Stomach (tissue), 9 donors: ENCODE results near the gene PCBD2. TPM values are rescaled to one million over a fixed set of nuclear protein-coding genes. Genes with fewer than 3 reads are reported as not detected.
"Not testable (repeated sequence)": the region's sequence is repeated elsewhere in the genome, so short reads cannot be mapped to it uniquely, and the experiment has no call there.

Experiments
- DNase-seq, 2 donors: peaks; one replicate each; pipeline versions ENCODE4 v3.0.0 to v3.0.0-alpha.2; 2013 to 2019
- H3K27ac ChIP-seq, 5 donors: fragments of 200-600 bp in 4 of 5; sonication (generic) in 4 of 5; one replicate each; pipeline ENCODE4 v1.5.1; 2013 to 2019; ENCODE audit warnings: mild to moderate bottlenecking in 1 of 5, moderate library complexity in 1 of 5
- H3K27me3 ChIP-seq, 3 donors: fragments of 200-600 bp; sonication (generic); one replicate each; pipeline ENCODE4 v1.5.1; 2017 to 2019; ENCODE audit warnings: mixed run types in 1 of 3
- H3K36me3 ChIP-seq, 4 donors: fragments of 200-600 bp; sonication (generic); 1 replicate in 3 of 4; 2 replicates in 1 of 4; pipeline ENCODE4 v1.5.1; 2016 to 2019
- H3K4me1 ChIP-seq, 4 donors: fragments of 200-600 bp; sonication (generic); one replicate each; pipeline ENCODE4 v1.5.1; 2016 to 2019
- H3K4me3 ChIP-seq, 4 donors: fragments of 200-600 bp; sonication (generic) in 3 of 4; one replicate each; pipeline ENCODE4 v1.5.1; 2016 to 2019; ENCODE audit warnings: mild to moderate bottlenecking in 1 of 4
- H3K9me3 ChIP-seq, 4 donors: fragments of 200-600 bp; sonication (generic); one replicate each; pipeline ENCODE4 v1.5.1; 2016 to 2019
- CTCF ChIP-seq, 7 experiments: fragments of 450-650 bp in 4 of 7; fragments of 200-600 bp in 3 of 7; sonication (generic) in 3 of 7; IDR thresholded peaks; one replicate each; pipeline ENCODE4 v1.5.1; 2016 to 2019; ENCODE audit warnings: antibody characterized with exemption in 7 of 7, control low read depth in 2 of 7, mild to moderate bottlenecking in 1 of 7
- EP300 ChIP-seq: sonication (generic); formaldehyde crosslinking; IDR thresholded peaks from one replicate; pipeline ENCODE4 v1.6.1; 2017; ENCODE audit warnings: antibody characterized with exemption
- POLR2A ChIP-seq, 4 donors: fragments of 450-650 bp; IDR thresholded peaks; one replicate each; pipeline ENCODE4 v1.6.1; 2016; ENCODE audit warnings: antibody characterized with exemption in 4 of 4, control low read depth in 2 of 4, mild to moderate bottlenecking in 1 of 4, moderate library complexity in 1 of 4
- POLR2AphosphoS5 ChIP-seq, 3 donors: sonication (generic); formaldehyde crosslinking; IDR thresholded peaks; one replicate each; pipeline ENCODE4 v1.6.1; 2016; ENCODE audit warnings: antibody characterized with exemption in 3 of 3
- WGBS, 5 donors: extraction: QIAGEN DNeasy Blood & Tissue Kit in 3 of 5; methylation state at CpG; one replicate each; pipeline versions ENCODE4 v1.1.5 to v1.1.7; 2013 to 2018; 5-methylcytosine and 5-hydroxymethylcytosine counted together
- intact Hi-C: fragments of 100-400 bp; cut with DNase I; formaldehyde crosslinking; loops from one replicate; pipeline ENCODE4 v1.15.1; 2023; ENCODE audit warnings: low total_unique reads
- polyA plus RNA-seq, 3 donors: library from polyadenylated mRNA; stranded (reverse); fragments of 200-250 nt; gene quantifications; one replicate each; pipeline ENCODE4 v1.2.3, GENCODE V29; 2013
- total RNA-seq, 5 donors: library from RNA; depleted of rRNA; stranded (reverse); fragments of >200 nt; gene quantifications; one replicate each; pipeline versions ENCODE4 v1.1.0 to v1.2.3, GENCODE V29; 2014 to 2016
- donor health status: healthy with polysubstance abuse.
- donor health status: Bipolar disorder and iron deficiency.
- donor health status: healthy.

Gene PCBD2
- total and polyA plus RNA-seq, 8 donors: under 0.01 to 18.5 (median 7.1) TPM

GRCh38 chr5:134992148-134992547, 87.2 kb downstream of the PCBD2 start:
- 92 to 97% (median 94%) methylated on average over 5 of the region's 5 CpGs for WGBS, 5 donors
- intact Hi-C loops: no loop called here
- Histone ChIP-seq H3K27me3 (no peaks in the 10 kb centered on the region), H3K4me1 (no peaks in the 10 kb centered on the region), H3K36me3 (peaks cover 0 to 6% (median 0%) of the 10 kb centered on the region in 4 donors), H3K4me3 (no peak overlapping the region), H3K27ac (no peak overlapping the region), H3K9me3 (no peaks in the 10 kb centered on the region)
- no peak for DNase-seq
- TF ChIP-seq POLR2A (IDR thresholded peaks at IDR 0.05): no peak

GRCh38 chr5:134993161-134993560, 88.2 kb downstream of the PCBD2 start:
- H3K27ac ChIP-seq: no peak overlapping the region
- H3K27me3 ChIP-seq: no peaks in the 10 kb centered on the region
- H3K4me3 ChIP-seq: no peak overlapping the region
- peaks cover 0 to 7% (median 0%) of the 10 kb centered on the region in 4 donors for H3K36me3 ChIP-seq
- no peak for DNase-seq
- H3K9me3 ChIP-seq: no peaks in the 10 kb centered on the region
- WGBS, 5 donors: 86 to 94% (median 88%) methylated on average over 2 of the region's 2 CpGs
- TF ChIP-seq EP300 (no peak), POLR2A (IDR thresholded peaks at IDR 0.05) (no peak), POLR2AphosphoS5 (IDR thresholded peaks at IDR 0.05) (no peak), CTCF (IDR thresholded peaks at IDR 0.05) (no peak)
- H3K4me1 ChIP-seq: no peaks in the 10 kb centered on the region
- intact Hi-C loops: no loop called here

DNA sequence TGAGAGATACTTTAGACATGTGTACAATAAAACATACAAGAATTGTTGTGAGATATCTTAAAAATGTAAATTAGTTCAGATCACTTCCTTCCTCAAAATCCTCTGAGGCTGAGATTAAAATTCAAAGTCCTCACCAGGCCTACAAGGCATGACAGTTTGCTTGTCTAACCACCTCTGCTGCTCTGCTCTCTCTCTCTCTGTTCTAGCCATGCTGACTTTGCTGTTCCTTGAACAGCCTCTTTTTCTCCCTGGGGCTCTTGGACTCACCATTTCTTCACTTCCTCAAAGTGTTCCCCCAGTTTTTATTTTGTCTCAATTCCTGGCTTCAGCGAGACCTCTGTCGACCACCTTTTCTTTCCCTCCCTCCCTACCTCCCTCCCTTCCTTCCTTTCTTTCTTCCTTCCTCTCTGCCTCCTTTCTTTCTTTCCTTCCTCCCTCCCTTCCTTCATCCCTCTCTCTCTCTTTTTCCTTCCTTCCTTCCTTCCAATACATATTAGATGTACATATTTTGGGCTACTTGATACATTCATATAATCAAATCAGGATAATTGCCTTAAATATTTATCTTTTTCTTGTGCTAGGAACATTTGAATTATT, 89.7 kb downstream of the PCBD2 start:
- WGBS, 5 donors: 65 to 80% (median 71%) methylated on average over 2 of the region's 2 CpGs
- TF ChIP-seq EP300: no peak
- no peak for TF ChIP-seq POLR2AphosphoS5 (IDR thresholded peaks at IDR 0.05)
- TF ChIP-seq CTCF (IDR thresholded peaks at IDR 0.05): no peak
- TF ChIP-seq POLR2A (IDR thresholded peaks at IDR 0.05): no peak
- no peaks in the 10 kb centered on the region for H3K4me1 ChIP-seq
- no peaks in the 10 kb centered on the region for H3K27me3 ChIP-seq
- peaks cover 0 to 7% (median 0%) of the 10 kb centered on the region in 4 donors for H3K36me3 ChIP-seq
- no peak overlapping the region for H3K27ac ChIP-seq
- intact Hi-C loops: no loop called here
- H3K4me3 ChIP-seq: no peak overlapping the region
- DNase-seq: no peak
- no peaks in the 10 kb centered on the region for H3K9me3 ChIP-seq

- no peaks in the 10 kb centered on the region for H3K27me3 ChIP-seq
- peaks cover 0 to 7% (median 0%) of the 10 kb centered on the region in 4 donors for H3K36me3 ChIP-seq
- no peak overlapping the region for H3K4me3 ChIP-seq
- intact Hi-C loops: no loop called here
- no peak overlapping the region for H3K27ac ChIP-seq
- no peak for TF ChIP-seq EP300
- no peak for TF ChIP-seq CTCF (IDR thresholded peaks at IDR 0.05)
- TF ChIP-seq POLR2A (IDR thresholded peaks at IDR 0.05): no peak
- no peak for TF ChIP-seq POLR2AphosphoS5 (IDR thresholded peaks at IDR 0.05)
- DNase-seq: no peak
- WGBS, 5 donors: 87 to 93% (median 90%) methylated on average over 5 to 8 of the region's 8 CpGs
- H3K9me3 ChIP-seq: no peaks in the 10 kb centered on the region
- H3K4me1 ChIP-seq: no peaks in the 10 kb centered on the region
Measured at GRCh38 chr5:134995850-134996402, 91.0 kb downstream of the PCBD2 start.

DNA sequence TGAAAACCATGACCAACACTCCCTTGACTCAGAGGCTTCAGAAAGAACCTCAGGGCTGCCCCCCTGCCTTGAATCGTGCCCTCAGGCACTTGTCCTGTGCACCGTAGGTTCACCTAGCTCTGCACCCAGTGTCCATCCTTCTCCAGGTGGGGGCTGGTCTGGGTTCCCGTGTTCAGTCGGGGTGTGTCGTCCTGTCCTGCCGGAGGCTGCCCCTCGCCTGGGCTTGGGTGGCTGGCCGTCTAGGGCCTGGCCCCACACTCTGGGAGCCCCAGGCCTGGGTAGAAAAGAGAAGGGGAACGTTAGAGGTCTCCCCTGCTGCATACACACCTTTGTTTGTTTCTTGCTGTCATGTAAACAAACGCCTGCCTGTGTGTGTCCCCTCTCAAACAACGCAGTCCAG, 92.1 kb downstream of the PCBD2 start:
- DNase-seq: no peak
- Histone ChIP-seq H3K36me3 (peaks cover 0 to 7% (median 0%) of the 10 kb centered on the region in 4 donors), H3K27ac (no peak overlapping the region), H3K4me3 (no peak overlapping the region), H3K9me3 (no peaks in the 10 kb centered on the region), H3K27me3 (no peaks in the 10 kb centered on the region), H3K4me1 (no peaks in the 10 kb centered on the region)
- no peak for TF ChIP-seq CTCF (IDR thresholded peaks at IDR 0.05)
- TF ChIP-seq POLR2AphosphoS5 (IDR thresholded peaks at IDR 0.05): no peak
- no peak for TF ChIP-seq EP300
- TF ChIP-seq POLR2A (IDR thresholded peaks at IDR 0.05): no peak
- 65 to 76% (median 72%) methylated on average over 8 to 11 of the region's 11 CpGs for WGBS, 5 donors
- intact Hi-C loops: no loop called here

- H3K36me3 ChIP-seq, H3K27me3 ChIP-seq, H3K9me3 ChIP-seq, H3K4me3 ChIP-seq, intact Hi-C loops, H3K4me1 ChIP-seq, DNase-seq, H3K27ac ChIP-seq: not testable (repeated sequence)
- WGBS, 5 donors: 86 to 94% (median 91%) methylated on average over 5 of the region's 5 CpGs
Measured at GRCh38 chr5:134998068-134998467, 93.1 kb downstream of the PCBD2 start.
